Femur (tissue), 1 donor: ENCODE results near the gene NTRK3.
"Not testable (repeated sequence)": the region's sequence is repeated elsewhere in the genome, so short reads cannot be mapped to it uniquely, and the experiment has no call there.

ENCODE experiments used
- DNase-seq: peaks from one replicate; pipeline ENCODE4 v3.0.0-alpha.2; 2017

The NTRK3 gene

GRCh38 chr15:87866961-87867360, 389.6 kb downstream of the NTRK3 start:
- no peak for DNase-seq

GRCh38 chr15:87863152-87863551, 393.4 kb downstream of the NTRK3 start:
- DNase-seq, result no peak

DNA sequence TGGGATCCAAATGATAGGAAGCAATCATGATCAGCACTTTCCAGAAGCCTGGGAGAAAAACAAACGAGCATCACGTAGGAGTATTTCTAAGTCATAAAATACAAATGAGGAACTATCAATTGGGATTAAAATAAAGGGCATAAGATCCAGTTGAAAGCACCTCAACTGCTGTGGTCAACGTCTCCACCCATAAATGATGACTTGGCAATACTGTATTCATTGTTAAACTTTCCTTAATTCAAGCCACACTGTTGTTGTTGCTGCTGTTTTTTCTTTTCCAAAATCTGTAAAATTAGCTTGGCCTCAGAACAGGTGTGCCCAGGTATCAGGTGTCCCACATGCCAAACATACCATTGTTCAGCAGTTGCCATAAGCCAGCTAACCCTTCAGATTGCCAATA, 395.8 kb downstream of the NTRK3 start:
- no peak for DNase-seq

GRCh38 chr15:87858651-87859050, 397.9 kb downstream of the NTRK3 start:
- no peak for DNase-seq

- DNase-seq, result no peak
These were observed 405.0 kb downstream of the NTRK3 start for GRCh38 chr15:87851497-87851896.

DNA sequence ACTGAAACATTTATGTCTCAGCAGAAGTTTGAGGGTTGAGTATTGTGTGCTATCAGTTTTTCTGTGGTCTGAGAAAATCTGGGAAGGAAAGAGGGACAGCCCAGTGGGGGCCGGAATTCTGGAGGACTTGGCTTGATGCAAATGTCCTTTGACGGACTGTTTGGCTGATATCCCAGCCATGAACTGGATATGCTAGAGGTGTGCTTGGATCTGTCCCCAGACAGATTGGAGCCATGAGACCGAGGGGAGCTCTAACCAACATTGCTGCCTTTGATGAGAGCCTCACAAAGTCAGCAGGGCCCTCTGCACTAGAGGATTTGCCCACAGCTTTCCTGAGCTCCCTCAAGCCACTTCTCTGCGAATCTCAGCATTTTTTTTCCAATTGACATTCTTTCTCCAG, 405.6 kb downstream of the NTRK3 start:
- DNase-seq, result no peak

GRCh38 chr15:87849181-87849580, 407.4 kb downstream of the NTRK3 start:
- no peak for DNase-seq

- DNase-seq, result no peak
These were observed 408.5 kb downstream of the NTRK3 start for GRCh38 chr15:87848012-87848411.

GRCh38 chr15:87846746-87847145, 409.8 kb downstream of the NTRK3 start:
- DNase-seq, result no peak

GRCh38 chr15:87843312-87843711, 413.2 kb downstream of the NTRK3 start:
- no peak for DNase-seq

GRCh38 chr15:87841426-87841998, 415.0 kb downstream of the NTRK3 start:
- DNase-seq, result no peak

DNA sequence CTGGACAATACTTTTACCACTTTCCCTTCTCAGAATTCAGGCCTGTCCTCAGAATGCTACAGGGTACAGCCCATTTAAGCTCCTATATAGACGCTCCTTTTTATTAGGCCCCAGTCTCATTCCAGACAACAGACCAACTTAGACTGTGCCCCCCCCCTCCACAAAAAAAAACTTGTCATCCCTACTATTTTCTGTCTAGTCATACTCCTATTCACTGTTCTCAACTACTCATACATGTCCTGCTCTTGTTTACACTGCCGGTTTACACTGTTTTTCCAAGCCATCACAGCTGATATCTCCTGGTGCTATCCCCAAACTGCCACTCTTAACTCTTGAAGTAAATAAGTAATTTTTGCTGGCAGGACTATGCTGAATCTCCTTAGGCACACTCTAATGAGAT, 420.7 kb downstream of the NTRK3 start:
- not testable (repeated sequence) for DNase-seq

GRCh38 chr15:87833333-87833732, 423.2 kb downstream of the NTRK3 start:
- DNase-seq, result not testable (repeated sequence)

DNA sequence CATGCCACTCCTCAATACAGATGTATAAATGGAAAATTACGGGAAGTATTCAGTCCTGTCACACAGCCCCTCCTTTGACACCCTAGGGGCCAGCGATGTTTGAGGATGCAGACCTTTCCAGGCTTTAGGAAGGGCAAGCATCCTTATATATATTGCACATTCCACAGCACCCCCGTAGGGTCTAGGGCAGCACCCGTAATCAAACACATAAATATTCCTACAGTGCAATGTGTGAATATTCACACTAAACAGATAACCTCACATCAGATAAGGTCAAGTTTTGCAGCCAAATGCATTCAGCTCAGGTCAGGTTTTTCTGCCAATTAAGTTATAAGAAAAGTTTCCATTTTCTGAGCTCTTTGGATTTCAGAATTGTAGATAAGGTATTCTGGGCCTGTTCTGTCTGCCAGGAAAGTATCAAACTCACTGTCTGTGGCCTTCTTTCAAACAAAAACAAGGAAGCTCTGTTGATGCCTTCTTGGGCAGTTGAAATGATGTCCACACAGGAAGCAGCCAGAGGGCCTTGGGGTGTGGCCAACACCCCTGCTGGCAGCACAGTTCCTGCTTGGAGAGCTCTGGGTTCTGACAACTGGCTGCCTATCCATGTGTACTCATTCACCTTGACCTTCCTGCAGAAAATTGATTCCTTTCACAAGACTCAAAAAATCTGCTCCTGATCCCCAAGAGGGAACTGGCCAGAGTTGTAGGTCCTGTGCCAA, 427.0 kb downstream of the NTRK3 start:
- peak; percentile 37 for DNase-seq

DNA sequence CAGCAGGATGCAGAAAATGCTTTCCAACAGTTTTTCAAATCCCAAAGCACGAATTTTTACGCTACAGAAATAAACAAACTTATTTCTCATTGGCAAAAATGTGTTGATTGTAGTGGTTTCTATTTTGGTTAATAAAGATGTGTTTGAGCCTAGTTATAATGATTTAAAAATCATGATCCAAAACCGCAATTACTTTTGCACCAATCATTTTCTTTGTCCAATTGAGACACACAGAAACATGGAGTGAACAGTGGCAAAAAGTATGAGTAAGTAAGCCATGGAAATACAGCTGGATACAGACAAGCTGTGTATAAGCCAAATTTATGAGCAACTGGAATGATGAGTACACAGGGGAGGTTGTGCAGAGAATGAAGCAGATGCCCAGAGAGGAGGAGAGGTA, 427.9 kb downstream of the NTRK3 start:
- DNase-seq, result no peak

DNA sequence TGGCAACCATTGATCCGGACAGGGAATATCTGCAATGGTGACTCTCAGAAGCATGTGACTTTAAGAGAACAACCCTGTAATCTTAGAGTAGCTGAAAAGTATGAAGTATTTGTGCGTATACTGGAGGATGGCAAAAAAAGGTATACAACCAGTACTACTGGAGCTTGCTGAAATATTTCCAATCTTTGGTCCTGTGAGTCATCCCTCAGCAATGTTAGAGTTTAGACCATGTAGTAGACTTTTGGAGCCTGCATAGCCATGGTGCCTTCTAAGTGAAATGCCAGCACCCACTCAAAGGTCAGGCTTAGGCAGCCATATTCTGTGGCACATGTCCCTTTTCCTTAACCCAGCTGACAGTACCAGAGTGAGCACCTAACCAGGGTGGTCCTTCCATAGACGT, 429.4 kb downstream of the NTRK3 start:
- DNase-seq, result no peak

DNA sequence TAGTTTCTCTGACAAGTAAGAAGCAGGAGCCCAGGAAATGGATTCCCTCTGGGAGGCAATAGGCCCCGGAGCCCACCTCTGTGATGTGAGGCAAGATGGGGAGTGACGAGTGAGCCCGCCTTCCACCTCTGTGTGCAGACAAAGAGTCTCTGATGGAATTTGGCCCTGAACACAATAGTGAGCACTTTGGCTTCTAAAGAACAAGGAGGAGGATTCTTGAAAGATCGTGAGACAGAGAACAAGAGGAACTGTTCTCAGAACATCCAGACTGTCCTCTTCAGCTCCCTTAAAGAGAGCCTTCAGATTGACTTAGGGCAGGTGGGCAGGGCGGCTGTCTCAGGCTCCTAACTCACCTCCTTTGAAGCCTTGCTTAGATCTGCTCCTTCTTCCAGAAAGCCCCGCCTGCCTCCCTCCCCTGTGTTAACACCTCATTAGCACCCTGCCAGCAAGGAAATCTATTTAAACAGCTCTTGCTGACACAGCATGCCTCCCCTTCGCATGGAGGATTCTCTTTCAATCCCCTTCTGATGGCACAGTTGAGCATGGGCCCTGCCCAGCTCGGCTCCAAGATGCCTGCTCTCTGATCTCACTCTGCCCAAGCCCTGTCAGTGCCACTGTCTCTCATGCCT, 430.3 kb downstream of the NTRK3 start:
- DNase-seq, result no peak

- DNase-seq, result no peak
These were observed 437.8 kb downstream of the NTRK3 start for GRCh38 chr15:87818756-87819155.

- no peak for DNase-seq
These were observed 439.0 kb downstream of the NTRK3 start for GRCh38 chr15:87817553-87817952.

GRCh38 chr15:87816811-87817210, 439.7 kb downstream of the NTRK3 start:
- no peak for DNase-seq

DNA sequence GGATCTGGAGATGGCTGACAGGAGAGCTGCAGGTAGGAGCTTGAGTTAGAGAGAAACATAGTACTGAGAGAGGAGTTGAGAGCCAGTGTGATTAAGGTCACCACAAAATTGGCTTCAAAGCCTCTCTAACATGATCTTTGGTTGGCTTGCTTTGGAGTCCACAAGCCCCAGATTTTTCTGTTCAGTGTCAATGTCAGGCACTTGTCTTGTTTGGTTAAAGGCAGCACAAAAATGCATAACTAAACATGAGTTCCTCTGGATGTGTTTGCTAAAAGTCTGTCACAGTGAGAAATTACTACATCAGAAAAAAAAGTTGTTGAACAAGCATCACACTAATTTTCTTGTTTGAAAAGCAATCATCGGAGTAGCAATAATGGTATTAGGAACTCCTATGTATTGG, 440.5 kb downstream of the NTRK3 start:
- no peak for DNase-seq
